Fibroblast of lung (primary cell): ENCODE results near the gene SCAPER. TPM values are rescaled to one million over a fixed set of nuclear protein-coding genes. Genes with fewer than 3 reads are reported as not detected.
A peak's percentile ranks its signal among the peaks of the same experiment; 100 is the strongest.

ENCODE experiments used
- DNase-seq, 2 donors: peaks; one replicate each; pipeline versions ENCODE4 v3.0.0 to v3.0.0-alpha.2; 2010; ENCODE audit warnings: low read depth in 2 of 2
- H2AFZ ChIP-seq: 2 replicates; pipeline ENCODE4 v1.5.1; 2012; ENCODE audit warnings: low read length, control low read depth, inconsistent platforms
- H3K27ac ChIP-seq: 2 replicates; pipeline ENCODE4 v1.5.1; 2011; ENCODE audit warnings: low read length, control low read depth; ENCODE audit not compliant: insufficient read depth
- H3K27me3 ChIP-seq: 2 replicates; pipeline ENCODE4 v1.5.1; 2011; ENCODE audit warnings: mild to moderate bottlenecking, low read length; ENCODE audit not compliant: control insufficient read depth, insufficient read depth
- H3K36me3 ChIP-seq: 2 replicates; pipeline ENCODE4 v1.5.1; 2011; ENCODE audit warnings: low read length; ENCODE audit not compliant: control insufficient read depth, insufficient read depth
- H3K4me1 ChIP-seq: 2 replicates; pipeline ENCODE4 v1.5.1; 2011; ENCODE audit warnings: low read length; ENCODE audit not compliant: control insufficient read depth, insufficient read depth; ENCODE audit errors: extremely low read depth
- H3K4me2 ChIP-seq: 2 replicates; pipeline ENCODE4 v1.5.1; 2011; ENCODE audit warnings: low read length, control low read depth; ENCODE audit not compliant: insufficient read depth; ENCODE audit errors: extremely low read depth
- H3K4me3 ChIP-seq, 4 experiments: fragments of 200-600 bp in 1 of 4; sonication (generic) in 1 of 4; replicated peaks in 1 of 4; 2 replicates each; pipeline ENCODE4 v1.5.1; 2011 to 2016; ENCODE audit warnings: low read length in 4 of 4, low read depth in 3 of 4, mild to moderate bottlenecking in 3 of 4, control low read depth in 2 of 4, inconsistent platforms in 1 of 4, mixed read lengths in 1 of 4; ENCODE audit not compliant: insufficient read depth in 1 of 4; ENCODE audit errors: control extremely low read depth in 1 of 4
- H3K79me2 ChIP-seq: 2 replicates; pipeline ENCODE4 v1.5.1; 2012; ENCODE audit warnings: mild to moderate bottlenecking, low read length, inconsistent platforms; ENCODE audit not compliant: control insufficient read depth, insufficient read depth
- H3K9ac ChIP-seq: 2 replicates; pipeline ENCODE4 v1.5.1; 2011; ENCODE audit warnings: mild to moderate bottlenecking, low read length, control low read depth; ENCODE audit not compliant: insufficient read depth
- H3K9me3 ChIP-seq: 2 replicates; pipeline ENCODE4 v1.5.1; 2012; ENCODE audit warnings: low read depth, low read length; ENCODE audit not compliant: control insufficient read depth, insufficient read depth
- H4K20me1 ChIP-seq: 2 replicates; pipeline ENCODE4 v1.5.1; 2011; ENCODE audit warnings: low read length; ENCODE audit not compliant: control insufficient read depth, insufficient read depth; ENCODE audit errors: extremely low read depth
- EZH2 ChIP-seq: IDR thresholded peaks from 2 replicates; pipeline ENCODE4 v1.5.1; 2012; ENCODE audit warnings: low read length, control low read depth, mild to moderate bottlenecking; ENCODE audit errors: missing control alignments
- polyA plus RNA-seq, 2 donors: library from polyadenylated mRNA; depleted of rRNA in 1 of 2; stranded (reverse) in 1 of 2; unstranded in 1 of 2; fragments of >200 nt; gene quantifications; 2 replicates each; pipeline ENCODE4 v1.2.1, GENCODE V29; 2011 to 2012; ENCODE audit warnings: missing spikeins in 1 of 2
- total RNA-seq: library from RNA; depleted of rRNA; stranded (reverse); fragments of >200 nt; gene quantifications from 2 replicates; pipeline ENCODE4 v1.2.1, GENCODE V29; 2014
- TF ChIP-seq, protein P1 (sequence below), 2 donors: IDR thresholded peaks in 1 of 2; conservative IDR thresholded peaks in 1 of 2; 1 replicate in 1 of 2; 2 replicates in 1 of 2; pipeline ENCODE4 v1.5.1; 2011 to 2012; ENCODE audit warnings: low read length in 2 of 2, control low read depth in 1 of 2, inconsistent platforms in 1 of 2, low read depth in 1 of 2, mild to moderate bottlenecking in 1 of 2

The SCAPER gene
- total and polyA plus RNA-seq, 2 donors (not counting 1 experiment from before 2014, with no cell fraction given) = 2.3 to 9.1 TPM

DNA sequence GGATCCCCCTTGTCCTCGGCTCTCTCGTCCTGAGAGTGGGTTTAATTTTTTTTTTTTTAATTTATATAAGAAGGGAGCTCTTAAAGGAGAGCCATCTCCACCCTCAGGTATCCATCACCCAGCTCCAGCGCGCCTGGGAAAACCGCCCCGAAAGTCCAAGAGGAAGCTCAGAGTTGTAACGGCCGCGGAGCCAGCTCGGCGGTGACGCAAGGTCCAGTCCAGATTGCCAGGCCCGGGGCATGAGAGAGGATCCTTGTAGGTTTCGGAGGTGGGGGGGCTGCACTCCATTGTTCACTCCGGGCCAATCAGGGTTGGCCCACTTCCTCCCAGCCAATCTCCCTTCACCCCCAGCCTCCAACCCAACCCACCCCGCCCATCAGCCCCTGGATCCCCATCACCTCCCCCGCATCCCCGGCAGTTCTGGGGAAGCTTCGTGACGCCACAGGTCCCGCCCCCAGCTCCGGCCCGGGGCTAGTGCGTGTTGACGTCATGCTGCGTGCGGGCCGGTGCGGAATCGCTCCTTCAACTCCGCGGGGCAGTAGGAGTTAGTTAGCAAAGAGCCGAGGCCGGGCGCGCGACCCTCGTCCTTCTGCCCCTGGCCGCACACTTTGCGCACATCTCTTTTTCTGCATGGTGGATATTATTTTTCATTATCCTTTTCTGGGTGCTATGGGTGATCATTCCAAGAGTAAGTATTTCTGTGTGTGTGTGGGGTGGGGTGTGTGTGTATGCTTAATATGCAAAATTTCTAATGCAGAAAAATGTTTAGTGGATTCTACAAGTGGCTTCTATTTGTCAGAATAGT lies 568.7 kb downstream of the SCAPER start, which contains the start of gene ISL2:
Gene ISL2 (plus strand): TSS at position 520 of the 805 bp plus-strand sequence. CDS start 111 bp downstream, at position 631.
- Histone ChIP-seq H2AFZ (no peak within 1 kb of the TSS), H3K27ac (no peak within 1 kb of the TSS), H4K20me1 (no peaks in the 10 kb centered on the region), H3K27me3 (peaks cover 71% of the 10 kb centered on the region), H3K9ac (no peak within 1 kb of the TSS), H3K4me3 (peak within 1 kb of the TSS in 3 of 4 experiments; percentile 11 to 75 (median 44)), H3K4me2 (peak within 1 kb of the TSS; percentile 41), H3K9me3 (no peaks in the 10 kb centered on the region), H3K79me2 (no peaks in the 10 kb centered on the region), H3K4me1 (no peaks in the 10 kb centered on the region), H3K36me3 (no peaks in the 10 kb centered on the region)
- peak; percentile 36 to 89 for DNase-seq
- no peak for TF ChIP-seq EZH2
- TF ChIP-seq, protein P1, sequence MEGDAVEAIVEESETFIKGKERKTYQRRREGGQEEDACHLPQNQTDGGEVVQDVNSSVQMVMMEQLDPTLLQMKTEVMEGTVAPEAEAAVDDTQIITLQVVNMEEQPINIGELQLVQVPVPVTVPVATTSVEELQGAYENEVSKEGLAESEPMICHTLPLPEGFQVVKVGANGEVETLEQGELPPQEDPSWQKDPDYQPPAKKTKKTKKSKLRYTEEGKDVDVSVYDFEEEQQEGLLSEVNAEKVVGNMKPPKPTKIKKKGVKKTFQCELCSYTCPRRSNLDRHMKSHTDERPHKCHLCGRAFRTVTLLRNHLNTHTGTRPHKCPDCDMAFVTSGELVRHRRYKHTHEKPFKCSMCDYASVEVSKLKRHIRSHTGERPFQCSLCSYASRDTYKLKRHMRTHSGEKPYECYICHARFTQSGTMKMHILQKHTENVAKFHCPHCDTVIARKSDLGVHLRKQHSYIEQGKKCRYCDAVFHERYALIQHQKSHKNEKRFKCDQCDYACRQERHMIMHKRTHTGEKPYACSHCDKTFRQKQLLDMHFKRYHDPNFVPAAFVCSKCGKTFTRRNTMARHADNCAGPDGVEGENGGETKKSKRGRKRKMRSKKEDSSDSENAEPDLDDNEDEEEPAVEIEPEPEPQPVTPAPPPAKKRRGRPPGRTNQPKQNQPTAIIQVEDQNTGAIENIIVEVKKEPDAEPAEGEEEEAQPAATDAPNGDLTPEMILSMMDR (conservative IDR thresholded peaks at IDR 0.05 in 1 of 2, IDR thresholded peaks at IDR 0.05 in 1 of 2; ENCODE audit: low read depth in 1 of 2, low read length in 2 of 2) = no peak

DNA sequence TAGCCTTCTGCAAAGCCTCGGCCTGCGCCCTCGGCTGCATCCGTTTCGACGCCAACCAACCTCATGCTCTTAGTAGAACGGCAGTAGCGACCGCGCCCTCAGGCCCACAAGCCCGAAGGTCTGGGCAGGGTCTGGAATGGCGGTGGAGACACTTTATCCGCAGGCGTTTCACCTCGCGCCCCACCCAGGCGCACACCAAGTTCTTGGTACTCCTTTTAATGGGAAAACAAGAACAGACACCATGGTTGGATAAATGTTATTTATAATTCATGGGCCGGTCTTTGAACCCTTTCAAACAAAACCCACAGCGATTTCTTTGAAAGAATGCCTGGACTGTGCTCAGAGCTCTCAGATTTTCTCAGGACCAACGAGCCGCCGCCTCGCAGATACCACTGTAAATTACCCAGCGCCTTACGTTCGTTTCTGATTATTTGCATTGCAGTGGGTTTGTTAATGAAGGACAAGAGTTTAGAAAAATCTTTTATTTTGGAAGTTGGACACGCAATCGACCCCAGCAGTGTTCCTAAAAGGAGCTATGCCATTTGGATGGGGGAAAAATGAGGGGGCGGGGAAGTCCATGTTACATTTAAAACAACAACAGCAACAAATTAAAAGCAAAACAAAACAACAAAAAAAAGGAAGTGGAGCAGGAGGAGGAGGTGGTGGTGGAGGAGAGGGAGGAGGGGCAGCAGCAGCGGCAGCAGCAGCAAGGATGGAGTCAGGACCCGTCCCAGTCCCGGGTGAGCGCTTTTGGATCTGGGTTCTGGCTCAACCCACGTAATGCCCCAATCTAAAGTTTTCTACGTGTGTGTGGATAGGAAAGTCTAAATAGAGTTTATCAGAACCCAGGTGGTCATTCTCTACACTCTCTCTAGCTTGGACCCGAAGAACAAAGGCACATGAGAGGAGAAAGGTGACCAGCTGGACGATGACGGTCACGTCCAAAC lies 569.6 kb downstream of the SCAPER start:
- DNase-seq = peak in 1 of 2 donors; percentile 27
- Histone ChIP-seq H3K27me3 (peaks cover 64% of the 10 kb centered on the region), H3K36me3 (no peaks in the 10 kb centered on the region), H3K27ac (no peak overlapping the region), H4K20me1 (no peaks in the 10 kb centered on the region), H3K79me2 (no peaks in the 10 kb centered on the region), H3K4me2 (peak overlapping the region; percentile 35), H3K9ac (no peak overlapping the region), H3K4me3 (peak overlapping the region in 2 of 4 experiments; percentile 44 to 75), H3K4me1 (no peaks in the 10 kb centered on the region), H3K9me3 (no peaks in the 10 kb centered on the region), H2AFZ (no peak overlapping the region)
- peak; percentile 67 for TF ChIP-seq EZH2
- TF ChIP-seq, protein P1 (conservative IDR thresholded peaks at IDR 0.05 in 1 of 2, IDR thresholded peaks at IDR 0.05 in 1 of 2; ENCODE audit: low read depth in 1 of 2, low read length in 2 of 2) = no peak
